IPS-NIHi7 (cell line): ENCODE results near the gene ZNF581.

Experiments
- DNase-seq: peaks from one replicate; pipeline ENCODE4 v3.0.0; 2012; ENCODE audit warnings: mixed read lengths; ENCODE audit errors: extremely low spot score

Gene ZNF581

DNA sequence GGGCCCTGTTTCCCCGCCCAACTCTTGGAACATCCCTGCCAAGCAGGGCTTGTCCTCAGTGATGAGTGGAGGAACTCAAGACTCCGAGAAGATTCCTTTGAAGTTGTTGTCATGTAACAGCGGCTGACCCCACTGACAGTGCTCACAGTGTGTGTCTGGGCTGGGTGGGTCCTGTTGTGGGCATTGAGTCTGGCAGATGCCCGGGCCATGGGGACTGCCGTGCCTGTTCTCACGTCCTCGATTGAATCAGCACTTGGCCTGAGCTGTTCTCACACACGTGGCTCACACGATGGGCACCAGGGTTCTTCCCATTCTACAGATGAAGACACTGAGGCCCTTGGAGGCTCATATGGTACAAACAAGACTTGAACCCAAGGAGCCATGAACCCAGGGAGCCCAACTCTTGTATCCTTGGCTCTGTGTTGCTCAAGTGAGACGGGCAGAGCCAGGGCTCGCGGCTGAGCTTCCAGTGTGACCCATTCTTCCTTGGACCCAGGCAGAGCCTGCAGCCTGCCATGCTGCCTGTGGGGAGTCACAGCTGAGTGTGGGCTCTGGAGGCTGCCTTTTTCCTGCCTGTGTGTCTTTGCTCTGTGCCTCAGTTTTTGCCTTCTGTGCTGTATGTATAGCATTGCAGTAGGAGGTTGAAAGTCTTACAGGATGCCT, 23.0 kb downstream of the ZNF581 start:
- no peak for DNase-seq

DNA sequence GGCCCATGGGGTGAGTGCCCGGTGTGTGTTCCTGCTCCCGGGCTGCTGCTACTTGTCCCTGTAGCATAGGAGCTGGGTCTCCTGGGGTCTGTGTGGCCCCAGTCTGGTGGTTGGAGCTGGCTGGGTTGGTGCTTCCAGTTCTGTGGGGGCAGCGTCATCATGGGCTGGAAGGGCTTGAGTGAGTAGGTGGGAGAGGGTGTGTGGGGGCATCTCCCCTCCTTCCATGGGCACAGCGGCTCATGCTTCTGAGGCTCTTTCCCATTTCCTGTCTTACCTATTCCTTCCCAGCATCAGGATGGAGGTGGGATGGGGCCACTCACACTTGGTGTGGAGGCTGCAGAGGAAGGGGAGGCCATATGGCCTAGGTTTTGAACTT, 23.5 kb downstream of the ZNF581 start:
- no peak for DNase-seq

DNA sequence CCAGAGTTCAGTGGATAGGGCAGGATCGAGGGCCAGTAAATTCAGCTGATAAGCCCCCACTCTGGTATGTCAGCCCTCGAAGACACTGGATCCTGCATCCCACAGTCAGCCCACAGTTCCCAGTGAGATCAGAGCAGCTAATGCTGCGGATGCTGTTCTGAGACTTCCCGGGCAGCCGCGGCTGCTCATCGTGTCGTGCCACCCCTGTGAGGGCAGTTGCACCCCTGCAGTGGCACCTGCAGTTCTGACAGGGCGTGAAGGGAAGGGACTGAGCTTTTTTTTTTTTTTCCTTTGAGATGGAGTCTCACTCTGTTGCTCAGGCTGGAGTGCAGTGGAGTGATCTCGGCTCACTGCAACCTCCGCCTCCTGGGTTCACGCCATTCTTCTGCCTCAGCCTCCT, 24.1 kb downstream of the ZNF581 start:
- DNase-seq, result no peak

DNA sequence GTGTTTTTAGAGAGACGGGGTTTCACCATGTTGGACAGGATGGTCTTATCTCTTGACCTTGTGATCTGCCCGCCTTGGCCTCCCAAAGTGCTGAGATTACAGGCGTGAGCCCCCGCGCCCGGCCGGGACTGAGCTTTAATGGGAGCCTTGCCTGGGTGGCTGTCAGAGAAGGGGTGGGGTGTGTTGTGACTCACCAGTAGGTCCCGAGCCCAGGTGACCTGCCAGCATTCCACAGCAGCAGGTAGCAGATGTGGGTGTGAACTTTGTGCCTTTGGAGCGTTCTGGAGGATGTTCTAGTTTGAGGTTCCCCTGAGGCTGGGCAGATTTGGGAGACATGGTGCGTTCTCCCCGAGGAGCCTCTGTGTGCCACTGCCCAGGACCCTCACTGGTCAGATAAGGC, 24.5 kb downstream of the ZNF581 start:
- no peak for DNase-seq

DNA sequence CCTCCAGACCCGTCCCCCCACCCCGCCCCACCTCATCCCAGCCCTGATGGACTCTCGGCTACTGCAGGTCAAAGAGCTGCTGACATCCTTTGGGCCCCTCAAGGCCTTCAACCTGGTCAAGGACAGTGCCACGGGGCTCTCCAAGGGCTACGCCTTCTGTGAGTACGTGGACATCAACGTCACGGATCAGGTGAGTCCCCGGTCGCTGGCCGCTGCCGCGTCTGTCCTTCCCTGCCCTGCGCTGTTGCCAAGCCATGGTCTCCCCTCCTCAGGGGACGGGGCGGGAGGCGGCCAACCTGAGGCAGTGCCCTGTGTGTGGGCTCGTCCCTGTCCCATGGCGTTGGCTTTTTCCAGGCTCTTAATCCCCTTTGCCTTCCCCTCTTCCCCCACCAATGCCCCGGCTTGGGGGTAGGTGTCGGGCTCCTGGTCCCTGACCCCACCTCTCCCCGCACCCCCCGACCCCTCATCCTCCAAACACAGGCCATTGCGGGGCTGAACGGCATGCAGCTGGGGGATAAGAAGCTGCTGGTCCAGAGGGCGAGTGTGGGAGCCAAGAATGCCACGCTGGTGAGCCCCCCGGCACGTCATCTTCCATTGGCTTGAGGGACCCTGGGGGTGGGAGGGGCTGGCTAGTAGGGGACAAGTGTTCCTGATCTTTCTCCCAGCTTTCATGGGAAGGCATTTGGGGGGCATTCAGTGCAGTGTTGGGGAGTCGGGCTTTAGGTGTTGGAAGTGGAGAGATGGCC, 25.3 kb downstream of the ZNF581 start:
- DNase-seq, result no peak

DNA sequence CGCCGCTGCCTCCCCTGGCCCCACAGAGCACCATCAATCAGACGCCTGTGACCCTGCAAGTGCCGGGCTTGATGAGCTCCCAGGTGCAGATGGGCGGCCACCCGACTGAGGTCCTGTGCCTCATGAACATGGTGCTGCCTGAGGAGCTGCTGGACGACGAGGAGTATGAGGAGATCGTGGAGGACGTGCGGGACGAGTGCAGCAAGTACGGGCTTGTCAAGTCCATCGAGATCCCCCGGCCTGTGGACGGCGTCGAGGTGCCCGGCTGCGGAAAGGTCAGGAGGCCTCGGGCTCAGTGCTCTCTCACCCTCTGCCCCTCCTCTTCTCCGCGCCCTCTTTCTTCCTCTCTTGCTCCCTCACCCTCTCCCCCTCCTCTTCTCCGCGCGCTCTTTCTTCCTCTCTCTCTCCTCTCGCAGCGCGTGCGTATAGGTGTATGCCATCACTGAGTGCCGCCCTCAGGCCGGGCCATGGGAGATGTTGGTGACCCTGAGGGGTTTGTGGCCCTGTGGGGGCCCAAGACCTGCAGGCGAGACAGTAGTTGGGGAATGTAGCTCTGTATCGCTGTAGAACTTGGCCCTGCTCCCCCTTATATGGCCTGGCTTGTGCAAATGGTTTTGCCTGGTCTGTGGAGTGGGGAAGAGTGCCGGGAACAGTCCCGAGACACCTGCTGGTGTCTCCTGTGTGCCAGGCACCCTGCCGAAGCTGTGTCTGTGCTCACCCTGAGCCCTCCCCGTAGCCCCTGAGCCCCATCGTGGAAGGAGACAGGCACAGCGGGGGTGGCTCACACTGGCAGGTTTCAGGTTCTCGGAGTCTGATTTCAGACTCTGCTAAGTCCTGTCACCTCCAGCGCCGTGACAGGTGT, 26.2 kb downstream of the ZNF581 start:
- no peak for DNase-seq

DNA sequence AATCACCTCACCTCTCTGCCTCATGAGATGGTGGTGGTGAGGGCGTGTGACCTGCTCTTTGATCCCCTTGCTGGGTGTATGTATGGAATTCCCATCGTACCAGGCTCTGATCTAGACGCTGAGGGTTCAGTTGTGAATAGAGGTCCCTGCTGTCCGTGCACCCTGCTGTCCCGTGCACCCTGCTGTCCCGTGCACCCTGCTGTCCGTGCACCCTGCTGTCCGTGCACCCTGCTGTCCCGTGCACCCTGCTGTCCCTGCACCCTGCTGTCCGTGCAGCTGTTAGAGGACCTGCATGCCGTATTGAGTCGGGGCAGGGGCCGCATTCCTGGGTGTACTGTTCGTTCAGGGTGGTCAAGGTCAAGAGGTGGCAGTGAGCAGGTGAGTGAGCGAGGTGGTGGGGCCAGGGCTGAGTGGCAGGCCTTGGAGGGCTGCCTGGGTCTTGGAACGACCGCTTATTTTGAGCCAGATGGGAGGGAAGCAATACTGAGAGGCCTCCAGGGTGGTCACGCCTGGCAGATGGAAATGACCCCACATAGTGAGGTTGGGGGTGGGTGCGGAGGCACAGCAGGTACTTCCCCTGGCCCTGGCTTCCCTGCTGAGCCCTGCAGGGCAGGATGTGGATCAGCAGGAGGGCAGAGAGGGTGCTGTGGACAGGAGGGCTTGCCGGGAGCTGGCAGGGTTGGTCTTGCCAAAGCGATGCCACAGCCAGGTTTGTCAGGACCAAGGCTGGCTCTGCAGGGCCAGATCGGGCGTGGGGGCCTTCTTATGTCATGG, 27.0 kb downstream of the ZNF581 start:
- DNase-seq, result no peak

DNA sequence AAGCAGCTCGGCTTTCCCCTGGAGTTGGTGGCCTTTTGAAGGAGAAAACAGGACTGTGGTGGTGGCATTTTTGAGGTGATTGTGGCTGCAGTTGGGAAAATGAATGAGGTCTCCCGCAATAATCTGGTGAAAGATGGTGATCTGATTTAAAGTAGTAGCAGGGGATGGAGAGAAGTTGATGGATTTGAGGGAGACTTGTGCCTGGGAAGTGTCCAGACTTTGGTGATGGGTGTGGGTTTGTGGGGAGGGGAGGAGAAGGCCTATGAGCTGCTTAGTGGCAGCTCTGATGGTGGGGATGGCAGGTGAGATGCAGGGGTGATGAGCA, 27.6 kb downstream of the ZNF581 start:
- no peak for DNase-seq

DNA sequence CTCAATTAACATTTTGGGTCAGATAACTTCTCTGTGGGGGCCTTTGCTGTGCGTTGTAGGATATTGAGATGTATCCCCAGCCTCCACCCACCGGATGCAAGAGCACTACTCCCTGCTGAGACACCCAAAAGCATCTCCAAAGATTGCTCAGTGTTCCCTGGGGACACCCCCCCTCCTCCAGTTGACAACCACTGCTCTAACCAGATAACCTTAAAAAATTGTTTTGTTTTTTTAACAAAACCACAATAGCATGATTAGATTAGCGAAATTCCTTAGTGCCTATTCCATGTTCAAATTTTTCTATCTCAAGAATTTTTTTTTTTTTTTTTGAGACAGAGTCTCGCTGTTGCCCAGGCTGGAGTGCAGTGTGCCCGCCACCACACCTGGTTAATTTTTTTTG, 29.0 kb downstream of the ZNF581 start:
- no peak for DNase-seq

DNA sequence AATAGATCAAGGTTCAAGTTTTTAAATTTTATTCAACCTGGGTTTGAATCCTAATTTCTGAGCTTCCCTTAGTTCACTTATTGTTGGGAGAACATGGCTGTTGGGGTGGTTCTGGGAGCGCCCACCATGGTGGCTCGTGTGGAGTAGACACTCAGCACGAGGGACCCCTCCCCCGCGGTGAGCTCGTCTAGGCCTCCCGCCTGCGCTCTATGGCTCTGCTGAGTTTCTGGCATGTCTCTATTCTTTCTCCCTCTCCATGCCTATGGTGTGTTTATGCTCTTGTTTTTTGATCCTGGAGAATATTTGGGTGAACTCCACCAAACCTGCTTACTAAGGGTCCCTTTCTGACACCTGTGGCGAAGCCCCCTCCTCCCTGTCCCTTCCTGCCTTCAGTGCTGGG, 30.0 kb downstream of the ZNF581 start:
- no peak for DNase-seq

DNA sequence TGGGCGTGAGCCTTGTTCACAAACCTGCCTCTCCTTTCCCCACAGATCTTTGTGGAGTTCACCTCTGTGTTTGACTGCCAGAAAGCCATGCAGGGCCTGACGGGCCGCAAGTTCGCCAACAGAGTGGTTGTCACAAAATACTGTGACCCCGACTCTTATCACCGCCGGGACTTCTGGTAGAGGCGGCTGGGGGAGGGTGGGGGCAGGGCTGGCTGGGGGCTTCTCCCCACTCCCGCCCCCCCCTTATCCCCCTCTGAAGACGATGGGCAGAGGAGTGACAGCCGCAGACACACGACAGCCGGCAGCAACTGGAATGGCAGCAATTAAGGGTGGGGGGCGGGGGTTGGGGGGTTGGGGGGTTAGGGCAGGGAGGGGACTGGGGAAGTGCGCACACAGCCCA, 30.4 kb downstream of the ZNF581 start:
- no peak for DNase-seq

DNA sequence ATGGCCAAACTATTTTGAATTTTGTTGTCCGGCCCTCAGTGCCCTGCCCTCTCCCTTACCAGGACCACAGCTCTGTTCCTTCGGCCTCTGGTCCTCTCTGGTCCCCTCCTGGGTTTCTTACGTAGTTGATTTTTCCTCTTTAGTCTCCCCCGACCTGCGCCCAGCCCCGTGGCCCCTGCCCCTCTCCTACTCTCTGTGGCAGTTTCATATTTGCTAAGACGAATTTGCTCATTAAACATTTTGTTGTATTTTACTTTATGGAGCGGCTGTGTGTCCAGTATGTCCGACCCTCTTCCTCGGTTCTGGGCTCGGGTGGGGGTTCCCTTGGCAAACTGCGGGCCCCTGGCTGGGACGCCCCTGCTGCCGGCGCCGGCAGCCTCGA, 31.0 kb downstream of the ZNF581 start:
- DNase-seq, result no peak

DNA sequence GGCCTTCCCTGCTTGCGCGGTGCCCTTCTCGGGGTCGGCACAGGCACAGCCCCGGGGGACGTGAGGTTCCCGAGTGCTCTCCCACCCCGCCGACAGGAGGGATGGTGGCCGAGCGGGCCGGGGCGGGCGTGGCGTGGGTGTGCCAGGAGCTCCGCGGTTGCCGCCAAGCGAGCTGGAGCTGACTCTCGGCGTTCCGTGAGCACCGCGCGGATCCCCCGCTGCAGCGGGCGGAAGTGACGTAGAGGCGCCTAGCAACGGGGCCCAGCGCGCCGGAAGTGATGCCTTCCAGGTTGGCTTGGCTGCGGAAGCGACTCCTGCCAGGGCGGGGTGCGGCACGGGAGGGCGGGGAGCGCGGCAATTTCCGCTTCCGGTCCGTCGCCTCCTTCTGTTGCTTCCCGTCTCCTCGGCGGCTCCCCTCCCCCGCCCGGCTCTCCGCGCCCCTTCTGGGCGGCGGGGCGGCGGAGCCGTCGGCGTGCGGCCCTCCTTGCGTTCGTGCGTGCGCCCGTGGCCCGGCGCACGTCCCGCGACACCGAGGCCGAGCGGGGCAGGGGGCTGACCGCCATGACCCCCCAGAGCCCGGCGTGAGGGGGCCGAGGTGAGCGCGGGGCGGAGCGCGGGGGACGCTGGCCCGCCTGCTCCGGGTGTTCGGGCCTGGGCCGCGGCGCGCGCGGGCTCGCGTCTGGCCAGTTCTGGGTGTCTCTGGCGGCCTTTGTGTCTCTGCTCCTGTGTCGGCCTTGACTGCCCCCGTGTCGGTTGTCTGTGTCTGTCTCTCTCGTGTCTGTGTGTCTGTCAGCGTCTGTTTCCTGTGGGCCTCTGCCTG, 31.6 kb downstream of the ZNF581 start, which contains the start of gene EPN1:
Gene EPN1 (plus strand): TSS at position 386 of the 820 bp plus-strand sequence. CDS start 3,402 bp downstream, outside the sequence.
- peak; percentile 98 for DNase-seq

DNA sequence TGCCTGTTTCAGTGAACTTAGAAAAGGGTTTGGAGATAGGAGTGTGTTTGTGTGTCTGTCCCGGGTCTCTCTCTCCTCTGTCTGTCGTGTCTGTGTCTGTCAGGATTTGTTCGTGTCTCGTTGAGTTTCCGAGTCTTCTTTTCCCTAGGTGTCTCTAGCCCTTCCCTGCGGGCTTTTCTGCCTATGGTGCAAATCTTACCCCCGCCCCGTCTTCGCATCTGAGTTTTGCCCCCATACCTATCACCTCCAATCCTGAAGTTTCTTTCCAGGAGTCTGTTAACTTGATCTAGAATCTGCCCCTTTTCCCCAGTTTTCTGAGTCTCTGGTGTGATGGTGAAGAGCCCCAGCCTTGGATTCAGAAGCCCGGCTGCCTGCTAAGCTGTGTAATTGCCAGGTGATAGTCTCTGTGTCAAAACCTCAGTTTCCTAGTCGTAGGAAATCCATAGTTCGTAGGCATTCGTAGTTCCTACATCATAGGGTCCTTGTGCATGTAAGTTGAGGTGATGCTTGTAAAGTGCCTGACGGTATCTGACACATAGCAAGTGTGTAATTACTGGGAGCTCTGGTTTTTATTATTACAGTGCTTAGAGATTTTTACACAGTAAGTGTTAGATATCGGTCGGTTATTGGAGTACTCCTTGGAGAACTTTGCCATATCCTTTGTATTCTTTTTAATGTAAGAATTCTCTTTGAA, 32.4 kb downstream of the ZNF581 start:
- no peak for DNase-seq

DNA sequence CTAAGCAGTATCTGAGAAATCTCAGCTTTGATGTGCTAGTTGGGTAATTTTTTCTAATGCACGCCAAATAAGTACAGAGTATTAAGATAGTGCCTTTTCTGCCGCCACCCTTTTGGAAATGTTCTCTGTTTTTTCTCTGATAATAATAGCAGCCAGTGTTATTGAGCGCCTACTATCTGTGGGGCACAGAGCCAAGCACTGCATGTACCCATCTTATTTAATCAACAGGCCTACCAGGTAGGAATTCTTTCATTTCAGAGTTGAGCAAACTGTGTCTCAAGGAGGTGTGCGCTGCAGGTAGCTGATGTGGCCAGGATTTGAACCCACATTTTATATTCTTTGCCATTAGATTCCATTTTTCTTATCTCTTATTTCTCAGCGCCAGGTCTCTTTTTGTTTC, 32.9 kb downstream of the ZNF581 start:
- DNase-seq, result no peak

DNA sequence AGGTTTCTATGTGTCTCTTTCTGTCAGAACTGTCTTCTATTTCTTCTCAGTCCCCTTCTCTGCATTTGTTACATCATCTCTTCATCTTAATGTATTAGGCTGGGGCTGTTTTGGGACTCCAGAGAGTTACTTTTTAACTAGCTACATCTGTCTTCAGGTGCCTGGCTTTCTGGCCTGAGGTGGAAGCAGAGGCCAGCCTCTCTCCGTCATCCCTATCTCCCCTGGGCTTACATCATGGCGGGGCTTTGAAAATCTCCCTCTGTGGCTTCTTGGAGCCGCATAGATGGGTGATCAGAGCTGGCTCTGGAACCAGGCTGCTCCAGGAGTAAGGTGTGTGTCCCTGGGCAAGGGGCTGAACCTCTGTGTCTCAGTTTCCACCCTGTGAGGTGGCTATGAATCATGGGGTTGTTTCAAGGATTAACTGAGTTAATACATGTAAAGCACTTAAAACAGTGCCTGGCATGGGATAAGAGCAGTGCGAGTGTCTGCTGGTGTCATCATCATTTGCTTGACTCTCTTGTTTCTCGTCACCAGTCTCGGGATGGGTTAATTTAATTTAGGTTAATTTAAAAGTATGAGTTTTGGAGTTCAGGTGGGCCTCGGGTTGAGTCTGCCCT, 33.5 kb downstream of the ZNF581 start:
- no peak for DNase-seq

DNA sequence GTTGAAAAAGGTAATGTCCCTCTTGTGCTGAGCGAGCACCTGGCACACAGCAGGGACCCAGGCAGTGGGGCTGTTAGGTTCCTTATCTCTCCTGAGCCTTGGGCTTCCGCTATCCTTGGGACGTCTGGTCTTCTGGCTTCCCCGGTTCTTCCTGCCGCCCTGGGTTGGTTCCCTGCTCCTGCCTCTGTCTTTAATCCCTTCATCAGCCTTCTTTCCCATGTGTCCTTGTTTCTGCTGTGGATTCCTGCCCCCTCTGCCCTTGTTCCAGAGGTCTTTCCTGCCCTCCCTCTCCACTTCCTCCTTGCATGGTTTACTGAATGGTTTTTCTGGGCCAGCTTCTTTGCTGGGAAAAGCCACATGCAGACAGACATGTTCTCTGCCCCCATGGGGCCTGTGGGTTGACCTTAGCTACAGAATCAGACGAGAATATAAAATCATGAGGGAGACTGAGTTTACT, 34.2 kb downstream of the ZNF581 start:
- no peak for DNase-seq

DNA sequence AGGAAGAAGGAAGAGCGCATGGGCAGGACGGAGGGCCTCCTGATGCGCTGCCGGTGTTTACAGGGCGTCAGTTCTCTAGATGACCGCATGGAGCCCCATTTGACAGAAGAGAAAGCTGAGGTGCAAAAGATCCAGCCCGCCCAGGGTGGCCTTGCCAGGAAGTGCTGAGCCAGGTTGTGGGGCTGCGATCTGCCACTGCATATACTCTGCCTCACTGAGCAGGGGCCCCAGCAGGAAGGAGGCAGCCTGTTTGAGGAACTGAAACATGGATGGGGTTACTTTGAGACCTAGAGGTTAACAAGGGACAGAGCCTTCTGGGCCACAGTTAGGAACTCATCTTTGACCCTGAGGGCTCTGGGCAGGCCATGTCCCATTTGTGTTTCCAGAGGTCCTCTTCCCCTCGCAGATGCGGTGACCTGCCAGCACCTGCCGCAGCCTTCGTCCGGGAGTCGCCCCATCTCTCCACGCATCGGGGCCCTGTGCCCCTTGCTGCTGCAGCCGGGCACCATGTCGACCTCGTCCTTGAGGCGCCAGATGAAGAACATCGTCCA, 34.7 kb downstream of the ZNF581 start:
- no peak for DNase-seq
